Measurements from ENCODE around the gene BRINP1.

The BRINP1 gene

GRCh38 chr9:119368681-119369581 is at the start of gene BRINP1:
Gene BRINP1 (minus strand): TSS chr9:119369435. CDS start chr9:119313355, 56,080 bp downstream.
- DNase-seq, result peak; percentile 6

DNA sequence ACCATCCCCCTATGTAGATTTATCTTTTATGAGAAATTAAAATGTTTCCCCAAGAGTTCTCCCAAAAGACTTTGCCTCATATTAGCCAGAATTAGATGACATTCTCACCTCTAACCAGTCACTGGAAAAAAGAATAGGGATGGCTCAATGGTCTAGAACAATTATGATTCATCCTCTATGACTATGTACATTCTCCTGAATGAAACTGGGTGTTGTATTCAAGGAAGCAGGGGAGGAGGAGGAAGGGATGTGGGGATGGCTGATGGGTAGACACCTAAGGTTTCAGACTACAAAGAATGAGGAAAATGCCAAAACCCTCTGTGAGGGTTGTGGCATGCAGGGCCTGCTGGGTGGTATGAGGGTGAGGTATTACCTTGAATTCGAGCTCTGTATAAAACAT is 49.5 kb upstream of the BRINP1 start:
- no peak for DNase-seq

DNA sequence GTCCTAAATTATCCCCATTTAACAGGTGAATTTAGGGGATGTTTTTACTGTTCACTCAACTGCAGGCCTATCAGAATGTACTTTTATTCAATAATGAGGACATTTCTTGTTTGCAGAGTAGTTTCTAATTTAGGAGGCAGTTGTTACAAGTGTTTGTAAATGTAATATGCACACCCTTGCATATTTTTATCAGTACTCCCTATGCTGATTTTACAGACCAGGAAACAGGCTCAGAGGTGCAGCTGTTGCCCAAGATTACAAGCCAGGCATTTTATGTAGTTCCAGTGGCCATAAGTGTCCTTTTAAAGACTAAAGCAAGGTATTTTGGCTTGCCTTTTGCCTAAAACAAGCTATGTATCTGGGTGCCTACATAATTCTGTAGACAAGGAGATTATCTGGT is 47.6 kb upstream of the BRINP1 start:
- DNase-seq, result no peak

DNA sequence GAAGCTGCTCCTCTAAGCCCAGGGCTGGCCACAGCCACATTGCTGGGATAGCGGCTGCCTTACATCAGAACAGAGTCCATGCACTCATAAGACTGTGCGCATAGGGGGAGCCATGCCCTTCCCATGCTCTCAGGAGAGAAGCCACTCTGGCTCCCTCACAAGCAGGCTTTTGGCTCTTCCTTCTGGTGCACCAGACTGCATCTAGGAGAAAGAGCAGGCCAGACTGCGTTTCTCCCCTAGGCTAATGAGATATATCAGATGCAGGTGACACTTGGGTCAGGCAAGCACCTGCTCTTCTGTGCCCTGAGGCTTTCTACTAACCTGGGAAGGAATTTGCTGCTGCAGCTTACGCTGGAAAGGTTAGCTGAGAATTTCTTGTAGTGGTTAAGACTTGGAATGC is 43.2 kb upstream of the BRINP1 start:
- DNase-seq, result no peak

DNA sequence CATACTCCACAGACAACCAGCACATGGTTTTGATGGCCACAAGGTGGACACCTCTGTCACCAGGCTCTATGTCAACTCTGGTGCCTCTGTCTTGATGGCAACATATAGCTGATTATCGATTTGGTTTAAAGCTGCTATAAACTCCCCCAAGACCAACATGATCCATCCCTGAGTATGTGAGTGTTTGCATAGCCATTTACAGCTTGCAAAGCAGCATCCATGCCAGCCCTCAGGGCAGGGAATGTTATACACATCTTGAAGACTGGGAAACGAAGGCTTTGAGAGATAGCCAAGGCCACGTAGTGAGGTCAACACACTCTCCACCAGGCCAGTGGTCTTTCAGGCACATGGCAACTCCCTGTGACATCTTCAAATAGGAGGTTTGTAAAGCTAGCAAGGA is 40.3 kb upstream of the BRINP1 start:
- no peak for DNase-seq

DNA sequence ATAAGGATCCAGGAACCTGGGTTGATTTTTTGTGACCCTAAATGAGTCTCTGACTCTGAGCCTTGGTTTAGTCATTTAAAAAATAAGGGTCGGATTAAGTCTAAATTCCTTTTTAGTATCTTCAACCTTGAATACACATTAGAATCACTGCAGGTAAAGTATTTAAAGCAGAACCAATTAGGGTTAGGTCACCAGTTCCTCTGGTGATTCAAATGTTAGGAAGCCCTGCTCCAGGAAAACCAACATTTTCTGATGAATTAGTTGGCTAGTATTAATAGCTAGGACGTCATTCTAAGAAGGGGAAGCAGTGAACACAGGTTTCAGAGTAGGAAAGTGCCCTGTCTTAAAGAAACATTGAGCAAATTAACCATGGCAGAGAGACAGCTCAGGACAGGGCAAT is 31.4 kb upstream of the BRINP1 start:
- no peak for DNase-seq

- no peak for DNase-seq
Measured at GRCh38 chr9:119398350-119398749, 29.1 kb upstream of the BRINP1 start.

GRCh38 chr9:119391878-119392277 is 22.6 kb upstream of the BRINP1 start:
- no peak for DNase-seq

GRCh38 chr9:119375892-119376291 is 6.7 kb upstream of the BRINP1 start:
- DNase-seq, result peak; percentile 5

- DNase-seq, result no peak
Measured at GRCh38 chr9:119372951-119373350, 3.7 kb upstream of the BRINP1 start.

DNA sequence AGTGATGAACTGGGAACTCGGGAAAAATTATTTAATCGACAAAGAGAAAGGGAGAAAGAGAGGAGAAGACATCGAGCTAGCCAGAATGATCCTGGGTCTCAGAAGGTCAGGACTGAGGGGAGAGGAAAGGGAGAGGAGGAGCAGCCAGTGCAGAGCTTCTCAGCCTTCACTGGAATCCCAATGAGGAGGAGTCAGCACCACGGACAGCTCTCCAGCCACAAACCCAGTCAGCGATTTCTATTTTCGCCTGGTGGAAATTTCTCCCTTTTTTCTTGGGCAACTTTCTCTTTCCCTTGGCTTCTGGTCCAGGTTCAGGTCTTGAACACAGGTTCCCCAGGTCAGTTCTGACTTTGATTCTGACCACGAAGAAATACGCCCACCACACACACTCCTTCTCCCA is 1.6 kb upstream of the BRINP1 start:
- DNase-seq, result peak; percentile 18

DNA sequence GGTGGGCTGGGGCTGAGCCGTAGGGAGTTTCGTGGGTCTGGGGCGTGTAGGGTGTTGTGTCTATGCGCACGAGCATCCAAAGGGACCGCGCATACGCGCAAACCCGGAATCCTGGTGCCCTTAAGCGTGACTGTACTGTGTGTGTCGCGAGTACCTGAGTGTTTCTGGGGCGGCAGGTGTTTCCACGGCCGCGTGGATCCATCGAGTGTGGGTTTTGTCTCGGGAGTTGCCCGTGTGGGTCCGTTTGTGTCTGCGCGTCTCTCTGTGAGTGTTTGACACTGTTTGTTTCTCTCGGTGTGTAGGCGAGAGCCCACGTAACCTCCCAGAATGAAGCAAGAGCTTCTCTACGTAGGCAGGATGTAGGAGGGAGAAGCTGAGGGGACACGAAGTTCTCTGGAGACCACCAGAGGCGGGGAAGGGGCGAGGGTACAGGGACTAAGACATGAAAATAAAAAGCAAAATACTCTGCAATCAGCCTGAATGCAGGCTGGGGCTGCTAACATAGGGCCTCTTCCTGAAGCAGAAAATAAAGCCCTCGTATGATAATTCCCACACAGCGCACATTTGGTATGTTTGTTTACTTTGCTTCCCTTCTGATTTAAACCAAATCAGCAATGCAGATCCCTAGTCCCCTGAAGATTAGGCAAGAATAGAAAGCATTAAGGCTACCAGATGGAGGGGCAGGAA is 588 bp upstream of the BRINP1 start:
- no peak for DNase-seq

GRCh38 chr9:119368179-119368578 is 1.1 kb downstream of the BRINP1 start:
- no peak for DNase-seq

GRCh38 chr9:119367683-119368075 is 1.6 kb downstream of the BRINP1 start:
- DNase-seq, result no peak

- DNase-seq, result no peak
Measured at GRCh38 chr9:119366909-119367682, 2.1 kb downstream of the BRINP1 start.

- DNase-seq, result peak; percentile 14
Measured at GRCh38 chr9:119365291-119366027, 3.8 kb downstream of the BRINP1 start.

DNA sequence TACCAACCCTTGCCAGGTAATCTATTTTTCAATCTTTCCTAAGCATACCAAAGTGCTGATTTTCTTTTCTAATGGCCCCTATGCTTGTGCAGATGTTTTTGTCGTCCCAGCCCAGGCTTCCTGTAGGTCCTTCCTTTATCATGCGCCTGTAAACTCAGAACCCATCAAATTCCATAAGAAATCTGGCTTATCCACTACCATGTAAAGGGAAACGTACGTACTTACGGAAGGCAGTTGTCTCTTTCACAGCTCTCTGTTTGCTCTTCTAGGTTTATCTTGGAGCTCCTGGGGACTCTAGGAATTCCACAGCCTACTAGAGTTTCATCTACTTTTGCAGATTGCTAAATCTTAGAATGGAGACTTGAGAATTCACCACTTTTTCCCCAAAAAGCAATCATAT is 9.0 kb downstream of the BRINP1 start:
- no peak for DNase-seq

- no peak for DNase-seq
Measured at GRCh38 chr9:119357336-119358096, 11.7 kb downstream of the BRINP1 start.

GRCh38 chr9:119349351-119349825 is 19.8 kb downstream of the BRINP1 start:
- DNase-seq, result no peak

DNA sequence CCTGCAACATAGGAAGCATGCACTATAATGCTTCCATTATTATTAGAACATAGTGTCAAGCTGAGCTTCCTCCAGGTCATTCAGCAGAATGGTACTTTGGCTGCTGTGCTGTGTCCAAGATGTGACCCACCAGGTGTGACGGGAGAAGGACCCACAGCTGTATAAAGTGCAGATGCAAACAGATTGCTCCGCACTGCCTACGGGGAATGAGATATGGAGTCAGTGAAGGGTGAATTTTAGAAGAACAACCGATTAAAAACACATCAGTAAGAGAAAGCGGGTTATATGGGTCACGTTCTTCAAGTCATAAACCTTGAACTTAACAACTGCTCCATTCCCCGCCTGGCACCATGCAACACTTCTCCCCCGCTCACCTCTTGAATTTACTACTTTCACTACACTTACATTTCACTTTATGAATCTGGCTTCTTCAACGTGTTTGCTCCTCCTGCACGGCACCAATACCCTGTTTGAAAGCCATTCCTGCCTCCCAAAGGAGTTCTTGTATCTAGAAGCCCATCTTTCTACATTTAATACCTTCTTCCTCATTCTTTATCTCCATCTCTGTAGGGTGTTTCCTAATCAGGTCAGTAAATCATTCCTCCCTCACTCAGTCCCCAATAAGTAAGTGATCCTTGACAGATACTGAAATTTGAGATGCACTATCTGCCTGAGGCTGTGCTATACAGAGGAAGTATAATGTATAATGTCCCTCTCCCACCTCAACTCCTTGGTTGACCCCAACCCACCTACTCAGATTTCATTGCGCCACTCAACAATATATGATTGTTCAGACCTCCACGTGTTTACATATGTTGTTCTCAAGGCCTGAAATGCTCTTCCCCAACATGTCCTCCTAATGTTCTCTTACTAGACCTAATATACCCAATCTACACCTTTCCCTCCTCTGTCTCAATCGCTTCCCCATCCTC is 25.9 kb downstream of the BRINP1 start:
- no peak for DNase-seq

- no peak for DNase-seq
Measured at GRCh38 chr9:119339056-119339455, 30.2 kb downstream of the BRINP1 start.
